Kidney (tissue), 14 donors: ENCODE results near the gene LRRC2. TPM values are rescaled to one million over a fixed set of nuclear protein-coding genes. Genes with fewer than 3 reads are reported as not detected.

ENCODE experiments used
- DNase-seq, 5 donors: peaks; one replicate each; pipeline ENCODE4 v3.0.0-alpha.2; 2013 to 2020
- FAIRE-seq: peaks from 2 replicates; lab custom pipeline; 2012; peaks lifted over from hg19 to GRCh38; lab: Jason Lieb, UNC
- H3K27ac ChIP-seq, 2 donors: one replicate each; pipeline ENCODE4 v1.7.0; 2013; ENCODE audit warnings: low read depth in 2 of 2, low read length in 2 of 2, inconsistent platforms in 1 of 2
- H3K27me3 ChIP-seq: one replicate; pipeline ENCODE4 v1.7.1; 2013; ENCODE audit warnings: low read length, inconsistent platforms; ENCODE audit not compliant: control insufficient read depth, insufficient read depth
- H3K36me3 ChIP-seq, 3 donors: one replicate each; pipeline versions ENCODE4 v1.7.0 to v1.7.1; 2013; ENCODE audit warnings: low read length in 3 of 3, control low read depth in 1 of 3, inconsistent platforms in 1 of 3; ENCODE audit not compliant: insufficient read depth in 3 of 3, control insufficient read depth in 2 of 3
- H3K4me1 ChIP-seq, 3 donors: one replicate each; pipeline versions ENCODE4 v1.7.0 to v1.7.1; 2013; ENCODE audit warnings: low read length in 3 of 3, inconsistent platforms in 1 of 3, low read depth in 1 of 3; ENCODE audit not compliant: control insufficient read depth in 2 of 3, insufficient read depth in 2 of 3
- H3K4me3 ChIP-seq, 3 donors: one replicate each; pipeline versions ENCODE4 v1.7.0 to v1.8.1; 2013; ENCODE audit warnings: low read length in 3 of 3, control low read depth in 1 of 3, inconsistent platforms in 1 of 3
- H3K9ac ChIP-seq, 3 donors: one replicate each; pipeline versions ENCODE4 v1.7.0 to v1.7.1; 2013; ENCODE audit warnings: low read length in 3 of 3, control low read depth in 1 of 3, inconsistent platforms in 1 of 3
- H3K9me3 ChIP-seq, 3 donors: one replicate each; pipeline versions ENCODE4 v1.7.0 to v1.7.1; 2013; ENCODE audit warnings: low read length in 3 of 3, control low read depth in 1 of 3, inconsistent platforms in 1 of 3; ENCODE audit not compliant: control insufficient read depth in 2 of 3, insufficient read depth in 1 of 3
- CTCF ChIP-seq: IDR thresholded peaks from 3 replicates; pipeline ENCODE4 v1.5.1; 2012; ENCODE audit warnings: mild to moderate bottlenecking, moderate library complexity, borderline replicate concordance; ENCODE audit not compliant: insufficient read depth; ENCODE audit errors: extremely low read depth
- intact Hi-C: fragments of 100-400 bp; cut with DNase I; formaldehyde crosslinking; loops from one replicate; pipeline ENCODE4 v1.11.1; 2022
- polyA plus RNA-seq: library from polyadenylated mRNA; stranded (reverse); fragments of 350-450 nt; fragmentation: Illumina TruSeq; extraction: RNeasy Lipid Tissue Mini Kit (QIAGEN cat#74804); gene quantifications from one replicate; pipeline ENCODE4 v1.2.3, GENCODE V29; 2014; ENCODE audit warnings: low read depth, low replicate concordance; ENCODE audit not compliant: insufficient read depth
- total RNA-seq: library from RNA; stranded (reverse); fragmentation: NEBNext Ultra II Directional; extraction: Animal tissue kit (Norgen Biotek cat#: 25700); gene quantifications from one replicate; pipeline ENCODE4 v1.2.1, GENCODE V29; 2021
- donor health status: control.
- donor health status: control.
- donor health status: control.
- donor health status: control.
- donor health status: control.
- donor health status: DM: yes; HTN: yes; CAD: no.
- donor health status: Normal renal cell carcinoma (clear cell type).

The LRRC2 gene
- total and polyA plus RNA-seq, 2 donors from 2014 or later = 3.4 to 7.5 TPM

DNA sequence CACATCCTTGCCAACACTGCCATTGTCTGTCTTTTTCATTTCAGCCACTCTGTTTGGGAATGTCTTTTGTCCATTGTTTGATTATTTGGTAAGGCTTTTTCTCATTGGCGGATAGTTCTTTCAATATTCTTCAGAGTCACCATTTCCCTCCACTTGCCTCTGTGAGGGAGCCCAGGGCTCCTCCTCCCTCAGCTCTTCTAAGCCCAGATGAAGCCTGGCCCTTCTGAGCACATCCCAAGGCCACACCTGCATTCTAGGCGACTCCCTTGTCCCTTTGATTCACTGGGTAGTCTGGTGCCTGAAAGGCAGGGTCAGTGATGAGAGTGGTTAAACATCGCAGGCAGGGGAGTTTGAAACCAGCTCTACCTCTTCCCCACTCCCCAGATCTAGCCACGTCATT is 89.0 kb downstream of the LRRC2 start:
- Histone ChIP-seq H3K4me1 (peaks cover 0 to 5% (median 0%) of the 10 kb centered on the region in 3 donors), H3K9ac (no peak overlapping the region), H3K36me3 (no peaks in the 10 kb centered on the region), H3K4me3 (no peak overlapping the region), H3K27ac (no peak overlapping the region), H3K27me3 (peaks cover 2% of the 10 kb centered on the region), H3K9me3 (no peaks in the 10 kb centered on the region)
- no peak for DNase-seq
- intact Hi-C loops = no loop called here
- no peak for FAIRE-seq
- TF ChIP-seq CTCF = no peak

DNA sequence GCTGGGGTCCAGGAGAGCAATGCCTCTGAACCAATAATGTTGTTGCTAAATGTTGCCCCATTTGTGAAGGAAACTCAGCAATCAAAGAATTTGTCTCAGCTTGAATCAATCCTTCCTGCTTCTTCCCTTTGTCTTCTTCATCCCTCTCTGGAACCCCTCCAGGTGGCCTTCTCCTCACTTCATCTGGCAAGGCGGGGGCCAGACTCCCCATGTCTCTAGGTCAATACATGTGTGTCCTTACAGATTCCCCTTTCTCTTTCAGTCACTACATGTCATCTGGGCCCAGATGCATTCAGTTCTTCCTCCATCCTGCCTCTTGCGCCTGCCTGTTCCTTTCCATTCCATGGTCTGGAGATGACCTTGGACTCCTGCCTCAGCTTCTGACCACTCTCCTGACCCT is 93.4 kb downstream of the LRRC2 start:
- peaks cover 2% of the 10 kb centered on the region for H3K27me3 ChIP-seq
- no peak overlapping the region for H3K9ac ChIP-seq
- H3K4me1 ChIP-seq = no peaks in the 10 kb centered on the region
- no peak for TF ChIP-seq CTCF
- no peak overlapping the region for H3K4me3 ChIP-seq
- no peaks in the 10 kb centered on the region for H3K9me3 ChIP-seq
- intact Hi-C loops = no loop called here
- FAIRE-seq = no peak
- no peak for DNase-seq
- H3K36me3 ChIP-seq = no peaks in the 10 kb centered on the region
- no peak overlapping the region for H3K27ac ChIP-seq

- no peak for TF ChIP-seq CTCF
- Histone ChIP-seq H3K27ac (no peak overlapping the region), H3K4me3 (no peak overlapping the region), H3K36me3 (no peaks in the 10 kb centered on the region), H3K9me3 (no peaks in the 10 kb centered on the region), H3K9ac (no peak overlapping the region), H3K4me1 (no peaks in the 10 kb centered on the region), H3K27me3 (no peaks in the 10 kb centered on the region)
- intact Hi-C loops = no loop called here
- FAIRE-seq (no peak), DNase-seq (no peak)
These were observed 94.7 kb downstream of the LRRC2 start for GRCh38 chr3:46471371-46471914.

GRCh38 chr3:46470831-46471230 is 95.3 kb downstream of the LRRC2 start:
- Histone ChIP-seq H3K27ac (no peak overlapping the region), H3K36me3 (no peaks in the 10 kb centered on the region), H3K9ac (no peak overlapping the region), H3K27me3 (no peaks in the 10 kb centered on the region), H3K4me1 (no peaks in the 10 kb centered on the region), H3K9me3 (no peaks in the 10 kb centered on the region), H3K4me3 (no peak overlapping the region)
- FAIRE-seq = no peak
- TF ChIP-seq CTCF = no peak
- no peak for DNase-seq
- intact Hi-C loops = no loop called here
